Nephron progenitor cell (in vitro differentiated cells): ENCODE data around the gene DPP6.
A peak's percentile ranks its signal among the peaks of the same experiment; 100 is the strongest.

ENCODE experiments used
- DNase-seq: peaks from one replicate; pipeline ENCODE4 v3.0.0; 2021
- H3K27ac Mint-ChIP-seq: 2 replicates; pipeline ENCODE4 v1.8.0; 2021; ENCODE audit warnings: mild to moderate bottlenecking, moderate library complexity, mixed read lengths
- H3K27me3 Mint-ChIP-seq: 2 replicates; pipeline ENCODE4 v1.8.0; 2021; ENCODE audit warnings: mild to moderate bottlenecking, low read depth, mixed read lengths; ENCODE audit not compliant: poor library complexity
- H3K36me3 Mint-ChIP-seq: 2 replicates; pipeline ENCODE4 v1.8.0; 2021; ENCODE audit warnings: low read depth, mixed read lengths
- H3K4me1 Mint-ChIP-seq: 2 replicates; pipeline ENCODE4 v1.8.0; 2021; ENCODE audit warnings: mixed read lengths
- H3K4me3 Mint-ChIP-seq: 2 replicates; pipeline ENCODE4 v1.8.0; 2021; ENCODE audit warnings: mild to moderate bottlenecking, moderate library complexity, mixed read lengths
- H3K9me3 Mint-ChIP-seq: 2 replicates; pipeline ENCODE4 v1.8.0; 2021; ENCODE audit warnings: mild to moderate bottlenecking, moderate library complexity, mixed read lengths
- CTCF ChIP-seq: fragments of 200-600 bp; sonication (generic); IDR thresholded peaks from 2 replicates; pipeline ENCODE4 v1.5.0; 2021; ENCODE audit warnings: antibody characterized with exemption

DPP6 gene

GRCh38 chr7:154289119-154289518 is 236.9 kb downstream of the DPP6 start:
- H3K9me3 Mint-ChIP-seq = no peaks in the 10 kb centered on the region

GRCh38 chr7:154296443-154296842 is 244.2 kb downstream of the DPP6 start:
- no peak for TF ChIP-seq CTCF
- Mint-ChIP-seq H3K9me3 (no peaks in the 10 kb centered on the region), H3K36me3 (no peaks in the 10 kb centered on the region), H3K27me3 (peaks cover 4% of the 10 kb centered on the region), H3K4me1 (no peaks in the 10 kb centered on the region), H3K27ac (no peak overlapping the region), H3K4me3 (no peak overlapping the region)
- DNase-seq = no peak

More at GRCh38 chr7:154289119-154289518, 236.9 kb downstream of the DPP6 start:
- TF ChIP-seq CTCF = no peak
- Mint-ChIP-seq H3K27me3 (peaks cover 13% of the 10 kb centered on the region), H3K36me3 (no peaks in the 10 kb centered on the region), H3K4me3 (no peak overlapping the region), H3K4me1 (no peaks in the 10 kb centered on the region), H3K27ac (no peak overlapping the region)
- no peak for DNase-seq

GRCh38 chr7:154299736-154300135 is 247.5 kb downstream of the DPP6 start:
- H3K4me3 Mint-ChIP-seq = no peak overlapping the region
- TF ChIP-seq CTCF = no peak
- H3K27ac Mint-ChIP-seq = no peak overlapping the region
- no peaks in the 10 kb centered on the region for H3K36me3 Mint-ChIP-seq
- no peaks in the 10 kb centered on the region for H3K9me3 Mint-ChIP-seq
- DNase-seq = no peak
- H3K27me3 Mint-ChIP-seq = peaks cover 14% of the 10 kb centered on the region
- H3K4me1 Mint-ChIP-seq = peaks cover 15% of the 10 kb centered on the region

GRCh38 chr7:154302380-154302779 is 250.2 kb downstream of the DPP6 start:
- H3K4me3 Mint-ChIP-seq = no peak overlapping the region
- no peaks in the 10 kb centered on the region for H3K36me3 Mint-ChIP-seq
- H3K27me3 Mint-ChIP-seq = peaks cover 36% of the 10 kb centered on the region
- no peaks in the 10 kb centered on the region for H3K9me3 Mint-ChIP-seq
- TF ChIP-seq CTCF = no peak
- H3K27ac Mint-ChIP-seq = no peak overlapping the region
- DNase-seq = no peak
- peaks cover 15% of the 10 kb centered on the region for H3K4me1 Mint-ChIP-seq

- peak overlapping the region; percentile 74 for H3K4me3 Mint-ChIP-seq
- TF ChIP-seq CTCF = no peak
- H3K27me3 Mint-ChIP-seq = peaks cover 41% of the 10 kb centered on the region
- H3K9me3 Mint-ChIP-seq = no peaks in the 10 kb centered on the region
- peaks cover 15% of the 10 kb centered on the region for H3K4me1 Mint-ChIP-seq
- H3K27ac Mint-ChIP-seq = no peak overlapping the region
- no peaks in the 10 kb centered on the region for H3K36me3 Mint-ChIP-seq
- DNase-seq = no peak
These were observed 252.0 kb downstream of the DPP6 start for GRCh38 chr7:154304231-154304630.
